Measurements from ENCODE around the gene PRKN.

PRKN gene

DNA sequence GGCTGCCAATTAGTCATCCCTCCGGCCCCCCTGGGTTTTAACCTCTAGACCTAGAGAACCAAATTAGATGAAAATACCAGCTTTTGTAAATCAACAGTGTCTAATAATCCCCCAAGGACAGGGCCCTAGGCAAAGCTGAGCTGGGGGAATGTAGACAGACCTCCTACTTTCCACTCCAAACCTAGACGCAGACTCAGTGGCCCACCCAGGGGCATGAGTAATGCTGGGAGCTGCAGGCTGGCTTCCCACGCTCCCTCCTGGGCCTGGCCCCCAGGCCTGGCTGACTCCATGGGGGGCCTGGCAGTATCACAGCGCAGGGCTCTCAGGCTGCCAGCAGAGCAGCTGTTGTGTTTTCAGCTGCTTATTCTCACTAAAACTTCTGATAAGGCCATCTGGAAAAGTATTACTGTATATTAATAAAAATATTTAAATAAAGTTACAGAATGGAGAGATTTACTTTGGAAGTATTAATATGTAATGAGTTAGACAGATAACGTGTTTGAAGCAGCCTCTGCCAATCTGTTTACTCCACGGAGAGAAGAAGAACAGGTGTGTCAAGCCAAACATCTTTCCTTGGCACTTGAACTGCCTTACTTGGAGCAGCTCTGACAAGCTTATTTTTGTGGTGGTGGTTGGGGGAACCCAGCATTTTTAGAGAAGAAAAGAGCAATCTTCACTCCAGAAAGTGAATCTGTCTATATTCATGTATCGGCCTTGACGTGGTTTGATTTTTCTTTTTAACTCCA is 1309.7 kb downstream of the PRKN start:
- no peak for DNase-seq

DNA sequence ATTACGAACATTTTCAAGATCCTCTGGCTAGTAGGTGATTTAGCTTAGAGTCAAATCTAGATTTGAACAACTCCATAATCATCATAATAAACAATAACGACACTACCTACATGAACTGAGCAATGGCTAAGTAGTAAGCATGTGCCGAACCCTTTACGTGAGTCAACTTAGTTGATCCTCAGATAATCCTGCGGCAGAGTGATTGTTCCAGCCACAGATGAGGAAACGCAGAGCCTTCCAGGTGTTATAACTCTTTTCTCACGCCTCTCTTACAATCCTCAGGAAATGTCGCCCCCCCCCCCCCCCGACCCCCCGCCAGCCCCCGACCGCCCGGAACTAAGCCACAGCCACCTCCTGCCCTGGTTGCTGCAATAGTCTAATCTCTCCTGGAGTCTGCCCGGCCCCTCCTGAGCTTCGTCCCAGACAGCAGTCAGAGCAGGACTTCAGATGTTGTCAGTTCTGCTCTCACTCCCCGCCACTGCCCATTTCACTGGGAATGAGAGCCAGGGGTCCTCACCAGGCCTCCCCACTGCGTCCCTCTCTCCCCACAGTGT is 1312.2 kb downstream of the PRKN start:
- DNase-seq = no peak

DNA sequence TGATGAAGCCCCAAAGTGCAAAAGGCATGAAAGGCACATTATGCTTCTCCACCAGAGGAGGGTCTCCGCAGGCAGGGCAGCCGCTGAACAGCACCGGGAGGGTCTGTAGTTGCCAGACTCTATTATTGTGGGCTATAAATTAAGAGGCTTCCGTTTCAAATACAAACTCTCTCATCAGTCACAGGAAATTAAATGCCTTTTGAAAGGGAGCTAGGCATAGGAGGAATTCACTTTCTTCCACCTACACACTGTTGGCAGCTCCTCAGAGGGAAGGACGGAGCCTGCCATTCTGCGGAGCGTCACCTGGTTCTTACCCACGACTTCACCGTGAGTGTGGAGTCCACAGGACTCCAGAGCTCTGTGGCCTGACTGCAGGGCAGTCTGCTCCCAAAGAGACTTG is 1312.9 kb downstream of the PRKN start:
- DNase-seq = no peak

DNA sequence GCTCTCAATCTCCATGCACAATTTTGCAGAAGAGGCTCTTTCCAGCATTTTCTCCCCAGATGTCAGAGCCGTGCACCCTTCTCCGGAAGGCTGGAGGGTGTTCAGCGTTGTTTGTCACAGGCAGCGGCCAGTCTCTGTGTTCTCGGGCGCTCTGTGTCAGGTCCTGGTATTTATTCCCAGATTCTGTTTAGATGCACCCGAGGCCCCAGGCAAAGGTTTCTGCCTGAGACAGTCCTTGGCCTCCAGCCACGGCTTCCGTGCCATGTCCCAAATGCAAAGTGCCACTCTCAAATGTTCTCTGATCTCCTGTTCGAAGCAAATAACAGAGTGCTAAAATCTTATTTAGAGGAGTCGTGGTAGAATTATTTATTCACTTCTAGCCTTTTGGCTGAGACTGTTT is 1313.4 kb downstream of the PRKN start:
- no peak for DNase-seq

DNA sequence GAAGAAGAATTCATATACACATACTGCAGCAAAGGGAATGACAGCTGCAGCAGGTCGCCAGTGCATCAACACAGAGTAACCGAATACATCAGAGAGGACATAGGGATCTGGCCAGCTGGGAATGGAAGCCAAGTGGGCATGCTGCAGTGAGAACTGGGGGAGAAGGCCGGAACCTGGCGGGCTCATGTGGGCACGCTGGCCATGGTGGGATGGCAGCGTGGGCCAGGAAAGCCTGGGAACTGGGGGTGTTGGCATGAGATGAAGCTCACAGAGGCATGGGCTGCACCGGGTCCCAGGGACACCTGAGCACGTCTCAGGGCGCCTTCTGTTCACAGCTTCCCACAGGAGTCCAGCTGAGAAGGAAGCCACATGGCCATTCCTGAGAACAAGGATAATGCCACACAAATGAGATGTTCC is 1314.2 kb downstream of the PRKN start:
- no peak for DNase-seq

DNA sequence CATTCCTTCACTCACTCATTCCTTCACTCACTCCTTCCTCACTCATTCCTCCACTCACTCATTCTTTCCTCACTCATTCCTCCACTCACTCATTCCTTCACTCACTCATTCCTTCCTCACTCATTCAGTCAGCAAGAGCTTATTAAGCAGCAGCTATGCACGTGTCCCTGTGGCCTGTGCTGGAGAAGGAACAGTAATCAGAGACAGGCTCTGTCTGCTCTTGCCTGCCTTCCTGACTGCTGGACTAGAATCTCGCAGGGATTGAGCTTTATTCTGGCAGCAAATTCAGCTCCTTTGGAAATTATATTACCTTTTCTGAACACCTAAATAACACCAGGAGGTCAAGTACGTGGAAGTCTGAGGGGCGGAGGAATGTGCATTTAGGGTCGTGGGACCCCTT is 1314.8 kb downstream of the PRKN start:
- no peak for DNase-seq

DNA sequence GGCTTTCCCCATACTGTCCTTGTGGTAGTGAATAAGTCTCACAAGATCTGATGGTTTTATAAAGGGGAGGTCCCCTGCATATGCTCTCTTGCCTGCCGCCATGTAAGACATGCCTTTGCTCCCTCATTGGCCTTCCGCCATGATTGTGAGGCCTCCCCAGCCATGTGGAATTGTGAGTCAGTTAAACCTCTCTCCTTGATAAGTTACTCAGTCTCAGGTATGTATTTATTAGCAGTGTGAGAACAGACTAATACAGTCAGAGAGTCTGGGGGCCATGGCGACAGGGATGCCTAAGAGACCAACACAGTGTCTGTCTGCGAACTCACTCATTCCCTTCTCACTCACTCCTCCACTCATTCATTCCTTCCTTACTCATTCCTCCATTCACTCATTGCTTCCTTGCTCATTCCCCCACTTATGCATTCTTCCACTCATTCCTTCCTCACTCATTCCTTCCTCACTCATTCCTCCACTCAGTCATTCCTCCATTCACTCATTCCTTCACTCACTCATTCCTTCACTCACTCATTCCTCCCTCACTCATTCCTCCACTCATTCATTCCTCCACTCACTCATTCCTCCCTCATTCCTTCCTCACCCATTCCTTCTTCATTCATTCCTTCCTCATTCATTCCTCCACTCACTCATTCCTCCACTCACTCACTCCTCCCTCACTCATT is 1316.2 kb downstream of the PRKN start:
- no peak for DNase-seq

DNA sequence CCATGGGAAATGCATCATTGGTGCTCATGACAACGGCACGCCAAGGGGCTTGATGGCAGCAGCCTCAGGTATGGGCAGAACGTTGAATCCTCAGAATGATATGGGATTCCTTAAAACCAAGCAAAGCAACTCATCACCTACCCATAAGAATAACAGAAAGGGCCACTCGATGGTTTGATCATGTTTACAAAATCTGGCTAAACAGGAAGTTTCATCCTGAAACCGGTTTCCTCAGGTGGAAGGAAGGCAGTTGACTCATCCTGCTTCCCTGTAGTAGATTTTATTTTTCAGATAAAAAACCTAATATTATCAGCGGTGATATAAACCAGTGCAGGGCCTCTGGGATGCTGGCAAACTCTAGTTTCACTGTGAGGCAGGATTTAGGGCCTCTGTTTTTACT is 1316.8 kb downstream of the PRKN start:
- no peak for DNase-seq

DNA sequence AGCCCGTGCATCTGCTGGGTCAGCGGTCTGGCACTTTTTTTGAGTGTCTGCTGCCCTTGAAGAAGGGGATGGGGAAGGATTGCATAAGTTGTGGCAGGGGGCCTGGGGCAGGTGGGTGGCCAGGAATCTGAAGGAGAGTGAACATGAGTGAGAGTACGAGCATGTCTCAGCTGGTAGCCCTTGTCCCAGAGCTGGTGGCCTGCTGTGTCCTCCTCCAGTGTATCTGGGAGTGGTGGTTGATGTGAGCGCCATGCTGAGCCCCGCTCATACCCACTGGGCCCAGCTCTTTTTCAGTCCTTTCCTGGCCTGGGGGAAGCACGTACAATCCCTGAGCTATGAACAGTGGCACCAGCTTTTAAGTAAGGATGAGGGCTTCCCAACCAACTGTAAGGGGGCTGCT is 1317.5 kb downstream of the PRKN start:
- no peak for DNase-seq

DNA sequence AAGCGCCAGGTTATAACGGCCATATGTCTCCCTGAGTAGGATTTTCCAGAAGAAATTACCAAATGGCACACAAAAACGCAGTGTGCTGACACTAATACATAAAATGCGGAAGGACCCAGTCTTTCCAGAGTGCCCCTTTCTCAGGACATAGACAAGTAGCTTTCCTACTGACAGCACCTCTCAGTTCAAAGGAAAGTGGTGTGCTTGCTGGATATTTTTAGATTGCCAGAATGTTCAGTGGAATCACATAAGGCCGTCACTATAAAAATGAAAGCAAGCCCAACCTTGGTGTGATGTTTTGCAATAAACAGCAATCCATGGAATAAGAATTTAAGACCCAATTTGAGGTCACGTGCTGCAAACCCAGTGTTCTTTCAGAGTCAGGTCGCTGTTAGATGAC is 1318.2 kb downstream of the PRKN start:
- no peak for DNase-seq

DNA sequence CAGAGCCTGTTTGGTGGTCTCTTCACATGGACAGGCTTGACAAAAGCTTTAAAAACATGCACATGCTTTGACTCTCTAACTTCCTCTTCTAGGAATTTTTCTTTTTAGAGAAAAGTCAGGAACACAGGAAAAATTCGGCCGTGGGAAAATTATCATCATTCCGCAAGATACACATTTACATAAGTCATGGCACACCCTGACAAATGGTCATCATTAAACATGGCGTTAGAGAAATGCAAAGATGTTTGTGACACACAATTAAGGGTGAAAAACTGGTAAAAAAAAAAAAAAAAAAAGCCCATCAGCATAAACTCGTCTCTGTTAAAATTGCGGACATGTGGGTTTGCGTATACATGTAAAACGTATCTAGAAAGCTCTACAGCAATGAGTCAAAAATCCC is 1319.5 kb downstream of the PRKN start:
- DNase-seq = no peak

DNA sequence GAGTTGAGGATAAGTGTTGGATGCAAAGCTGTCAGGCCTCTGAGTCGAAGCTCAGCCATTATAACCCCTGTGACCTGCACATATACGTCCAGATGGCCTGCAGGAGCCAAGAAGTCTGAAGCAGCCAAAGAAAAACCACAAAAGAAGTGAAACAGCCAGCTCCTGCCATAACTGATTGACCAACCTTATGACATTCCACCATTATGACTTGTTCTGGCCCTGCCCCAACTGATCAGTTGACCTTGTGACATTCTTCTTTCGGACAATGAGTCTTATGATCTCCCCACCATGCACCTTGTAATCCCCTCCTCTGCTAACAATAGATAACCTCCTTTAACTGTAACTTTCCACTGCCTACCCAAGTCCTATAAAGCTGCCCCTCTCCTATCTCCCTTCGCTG is 1320.0 kb downstream of the PRKN start:
- no peak for DNase-seq

DNA sequence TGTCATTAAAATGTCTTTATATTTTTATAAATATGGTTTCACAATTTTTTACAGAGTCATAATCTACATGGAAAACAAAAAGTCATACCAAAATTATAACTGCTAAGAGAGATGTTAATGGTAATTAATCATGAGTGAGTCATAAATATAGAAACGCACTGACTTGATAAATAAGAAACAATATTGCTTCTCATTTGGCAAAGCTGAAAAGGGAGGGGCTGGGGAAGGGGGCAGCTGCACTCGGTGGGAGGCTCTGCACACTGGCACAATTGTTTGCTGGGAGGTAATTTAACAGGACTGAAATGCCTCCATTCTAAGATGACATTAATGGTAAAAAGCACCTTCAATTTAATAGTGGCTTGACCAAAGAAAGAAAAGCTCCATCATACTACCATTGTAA is 1320.5 kb downstream of the PRKN start:
- no peak for DNase-seq

DNA sequence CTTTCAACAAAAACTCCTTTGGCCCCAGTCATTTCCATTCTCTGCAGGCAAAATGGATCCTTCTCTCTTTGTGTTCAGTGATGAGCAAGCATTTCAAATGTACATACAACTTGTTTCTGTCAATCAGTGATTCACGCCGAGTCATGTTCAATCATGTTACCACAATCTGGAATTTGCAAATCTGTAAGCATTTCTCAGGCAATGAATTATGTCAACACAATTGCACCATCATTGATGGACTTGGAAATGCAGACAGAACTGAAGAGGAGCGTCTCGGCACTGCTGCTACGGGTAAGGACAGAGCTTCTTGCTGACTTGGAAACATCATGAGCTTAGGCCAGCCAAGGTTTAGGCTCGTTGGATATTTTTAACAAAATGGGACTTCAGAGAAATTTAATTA is 1320.9 kb downstream of the PRKN start:
- no peak for DNase-seq

DNA sequence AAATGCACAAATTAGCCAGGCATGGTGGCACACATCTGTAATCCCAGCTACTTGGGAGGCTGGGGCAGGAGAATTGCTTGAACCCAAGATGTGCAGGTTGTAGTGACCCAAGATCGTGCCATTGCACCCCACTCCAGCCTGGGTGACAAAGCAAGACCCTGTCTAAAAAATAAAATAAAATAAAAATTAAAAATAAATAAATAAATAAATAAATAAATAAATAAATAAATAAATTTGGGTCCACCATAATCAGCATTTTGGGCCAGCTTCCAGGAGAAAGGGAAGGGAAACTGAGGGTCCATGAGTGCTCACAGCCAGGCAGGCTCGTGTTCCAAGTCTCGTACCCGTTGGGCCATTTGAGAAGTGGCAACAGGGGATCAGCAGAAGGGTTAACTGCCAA is 1322.1 kb downstream of the PRKN start:
- DNase-seq = no peak

DNA sequence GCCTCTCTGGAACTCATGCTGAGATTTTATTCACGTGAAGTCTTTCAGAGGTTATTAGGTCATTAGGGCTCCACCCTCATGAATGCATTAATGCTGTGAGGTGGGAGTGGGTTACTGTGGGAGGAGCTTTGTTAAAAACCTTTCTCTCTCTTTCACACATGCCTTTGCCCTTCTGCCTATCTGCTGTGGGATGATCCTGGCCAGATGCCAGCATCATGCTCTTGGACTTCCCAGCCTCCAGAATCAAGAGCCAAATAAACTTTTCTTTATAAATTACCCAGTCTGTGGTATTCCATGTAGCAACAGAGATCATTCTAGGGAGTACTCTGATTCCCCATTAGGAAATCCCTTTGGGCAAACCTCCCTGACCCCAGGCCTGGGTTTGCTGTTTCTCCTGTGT is 1323.8 kb downstream of the PRKN start:
- no peak for DNase-seq

DNA sequence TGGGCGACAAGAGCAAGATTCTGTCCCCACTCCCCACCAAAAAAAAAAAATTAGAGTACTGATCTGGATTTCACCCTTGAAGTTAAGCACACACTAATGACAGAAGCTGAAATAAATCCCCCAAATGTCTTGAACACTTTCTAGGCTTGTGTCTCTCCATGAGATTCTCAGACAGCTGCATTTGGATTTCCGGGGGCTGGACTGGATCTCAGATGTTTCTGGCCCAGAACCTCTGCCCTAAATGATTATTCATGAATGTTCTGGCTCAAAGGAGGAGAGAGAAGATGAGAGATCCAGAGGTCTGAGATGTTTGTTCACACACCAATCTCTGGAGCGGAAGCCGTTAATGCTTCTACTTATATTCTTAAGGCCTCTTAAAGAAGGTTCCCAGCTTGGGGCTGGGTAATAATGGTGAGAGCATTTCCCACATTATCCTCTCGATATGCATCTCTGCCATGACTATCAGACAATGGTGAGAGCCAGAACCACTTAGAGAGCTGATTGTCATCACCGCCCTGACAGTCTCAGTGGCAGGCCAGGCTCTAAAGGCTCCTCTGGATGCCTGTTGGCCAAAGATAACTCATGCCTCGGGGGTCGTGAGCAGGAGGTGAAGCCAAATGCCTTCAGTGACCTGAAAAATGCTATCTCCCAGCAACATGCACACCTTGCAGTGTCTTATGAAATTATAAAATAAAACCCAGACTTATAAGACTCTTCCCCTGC is 1325.8 kb downstream of the PRKN start:
- no peak for DNase-seq

DNA sequence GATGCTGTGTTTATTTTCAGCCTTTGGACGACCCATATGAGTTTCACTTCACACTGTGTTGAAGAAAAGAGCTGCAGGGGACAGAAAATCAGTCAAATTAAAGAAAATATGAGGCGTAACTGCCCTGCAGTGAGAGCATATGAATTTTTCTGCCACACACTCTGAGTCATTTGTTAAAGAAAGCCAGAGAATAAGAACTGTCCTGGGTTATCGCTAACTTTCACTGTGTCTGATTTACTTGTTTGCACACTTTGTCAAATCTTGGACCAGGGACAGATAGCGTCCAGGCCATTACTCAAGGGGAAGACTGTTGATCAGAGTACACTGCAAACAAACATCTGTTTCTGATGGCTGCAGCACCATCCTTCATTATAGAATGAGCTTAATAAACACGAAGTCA is 1326.9 kb downstream of the PRKN start:
- DNase-seq = no peak

DNA sequence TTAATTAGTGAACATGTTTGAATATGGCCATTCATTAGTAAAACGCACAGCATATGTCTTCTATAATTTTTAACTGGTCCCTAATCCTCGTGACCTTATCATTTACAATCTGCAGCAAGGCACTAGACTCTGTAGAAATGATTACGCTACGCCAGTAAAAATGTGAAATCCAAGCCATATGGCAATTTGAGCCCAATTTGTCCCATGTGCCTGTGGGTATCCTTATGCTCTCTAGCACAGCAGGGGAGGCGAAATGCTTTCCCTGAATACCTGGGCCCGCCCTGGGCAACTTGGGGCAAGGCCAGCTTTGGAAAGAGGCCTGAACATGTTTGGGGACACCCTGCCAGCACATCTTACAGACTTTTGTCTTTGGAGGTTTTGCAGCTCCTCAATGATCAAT is 1331.0 kb downstream of the PRKN start:
- DNase-seq = no peak

DNA sequence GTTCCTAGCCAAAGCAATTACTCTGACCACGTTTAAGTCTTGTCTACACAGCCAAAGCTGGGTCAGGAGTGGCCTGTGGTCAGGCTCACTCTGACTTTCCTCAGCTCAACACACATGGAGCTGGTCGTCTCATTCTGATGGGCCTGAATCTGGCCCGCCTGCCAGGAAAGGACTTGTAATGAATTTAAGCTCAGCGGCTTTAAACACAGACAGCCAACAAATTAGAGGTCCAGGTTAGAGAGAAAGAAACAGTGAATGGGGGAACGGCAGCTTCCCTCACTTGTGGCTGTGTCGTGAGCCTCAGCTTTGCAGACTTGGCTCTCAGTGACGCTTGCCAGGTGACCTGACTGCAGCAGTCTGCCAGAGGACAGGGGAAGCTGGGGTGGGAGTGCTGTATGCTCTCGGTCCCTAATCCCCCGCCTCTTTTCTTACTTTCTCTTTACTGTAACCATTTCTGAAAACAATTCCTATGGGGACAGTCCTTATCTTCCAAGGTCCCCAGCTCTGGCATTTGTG is 1331.8 kb downstream of the PRKN start:
- no peak for DNase-seq

DNA sequence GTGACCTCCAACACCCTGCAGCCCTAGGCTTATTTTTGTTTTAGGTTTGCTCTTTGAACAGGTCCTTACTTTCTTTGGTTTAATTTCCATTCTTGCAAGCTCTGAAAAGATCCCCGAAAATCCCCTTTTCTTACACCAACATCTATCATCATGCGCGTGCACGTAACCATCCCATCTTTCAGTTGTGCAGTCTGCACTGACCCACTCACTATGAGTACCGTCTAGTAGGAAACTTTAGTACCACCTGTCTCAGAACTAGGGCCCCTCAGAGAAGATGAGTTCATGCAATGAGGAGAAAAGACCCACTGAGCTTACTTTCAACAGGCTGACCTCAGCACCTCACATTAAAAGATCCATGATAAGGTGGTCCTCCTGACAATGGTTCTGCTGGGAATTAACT is 1333.1 kb downstream of the PRKN start:
- DNase-seq = no peak

DNA sequence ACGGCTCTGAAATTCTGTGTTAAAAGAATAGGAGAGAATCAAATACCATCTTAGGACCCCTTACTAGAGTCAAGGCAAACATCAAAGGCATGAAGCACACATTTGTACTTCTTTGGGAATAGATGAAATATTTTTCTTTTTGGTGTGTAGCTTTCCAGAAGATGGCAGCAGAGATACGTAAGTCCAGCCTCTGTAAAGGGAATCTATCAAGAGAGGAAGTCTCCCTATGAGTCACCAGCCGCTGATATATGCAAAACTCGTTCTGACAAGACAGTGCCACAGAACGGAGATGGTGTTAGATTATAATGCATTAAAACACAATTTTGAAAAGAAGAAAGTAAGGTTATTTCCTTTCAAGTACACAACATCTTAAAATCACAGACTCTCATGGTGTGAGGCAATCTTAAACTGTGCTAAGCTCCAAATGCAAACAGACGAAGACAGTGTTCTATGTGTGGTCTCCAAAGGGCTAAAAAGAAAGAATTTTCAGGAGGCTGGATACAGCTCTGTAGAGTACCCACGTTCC is 1333.7 kb downstream of the PRKN start:
- peak; percentile 67 for DNase-seq

DNA sequence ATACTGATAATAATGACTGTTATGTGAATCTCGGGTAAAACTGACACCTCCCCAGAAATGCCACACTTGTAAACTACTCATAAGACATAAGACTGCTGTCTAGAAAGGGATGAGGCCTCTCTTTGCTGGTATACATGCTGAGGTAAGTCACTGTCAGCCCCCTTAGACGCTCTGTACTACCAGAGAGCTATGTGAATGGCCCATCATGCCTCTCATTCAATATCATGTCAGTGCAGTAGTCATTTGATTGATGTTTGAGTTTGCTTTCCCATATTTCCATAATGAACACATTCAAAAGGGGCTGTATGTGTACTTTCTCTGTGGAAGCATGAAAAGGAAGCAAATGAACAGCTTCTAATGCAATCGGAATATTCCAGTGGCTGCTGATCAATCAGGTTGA is 1334.3 kb downstream of the PRKN start:
- no peak for DNase-seq

Measured in NCI-H1436 (cell line).